ENCODE results near the gene NRIP3.

The NRIP3 gene

DNA sequence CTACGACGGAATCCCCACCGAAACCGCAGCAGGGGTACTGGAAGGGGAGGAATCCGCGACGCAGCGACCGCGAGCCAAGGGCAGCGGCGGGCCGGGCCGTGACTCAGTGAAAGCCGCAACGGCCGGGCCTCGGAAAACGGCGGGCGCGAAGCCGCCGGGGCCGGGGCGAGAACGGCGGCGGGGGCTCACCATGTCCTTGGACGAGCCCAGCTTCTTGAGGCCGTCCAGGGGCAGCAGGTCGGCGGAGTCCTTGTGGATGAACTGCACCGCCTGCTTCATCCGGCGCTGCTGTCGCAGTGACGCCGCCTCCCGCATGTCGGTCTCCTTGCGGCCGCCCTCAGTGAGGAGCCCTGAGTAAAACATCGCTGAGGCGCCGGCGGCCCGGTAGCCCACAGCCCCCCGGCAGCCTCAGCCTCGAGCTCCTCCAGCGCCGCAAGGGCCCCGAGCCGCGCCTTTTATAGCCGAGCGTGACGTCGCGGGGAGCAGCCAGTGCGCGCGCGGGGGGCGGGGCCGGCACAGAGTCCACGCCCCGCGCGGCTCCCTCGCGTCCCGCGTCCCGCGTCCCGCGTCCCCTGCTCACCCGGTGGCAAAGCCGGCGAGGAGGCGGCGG, at the start of gene NRIP3:
Gene NRIP3 (minus strand): TSS at position 429 of the 610 bp plus-strand sequence. CDS start 66 bp downstream, at position 363.
- DNase-seq, result peak; percentile 44

DNA sequence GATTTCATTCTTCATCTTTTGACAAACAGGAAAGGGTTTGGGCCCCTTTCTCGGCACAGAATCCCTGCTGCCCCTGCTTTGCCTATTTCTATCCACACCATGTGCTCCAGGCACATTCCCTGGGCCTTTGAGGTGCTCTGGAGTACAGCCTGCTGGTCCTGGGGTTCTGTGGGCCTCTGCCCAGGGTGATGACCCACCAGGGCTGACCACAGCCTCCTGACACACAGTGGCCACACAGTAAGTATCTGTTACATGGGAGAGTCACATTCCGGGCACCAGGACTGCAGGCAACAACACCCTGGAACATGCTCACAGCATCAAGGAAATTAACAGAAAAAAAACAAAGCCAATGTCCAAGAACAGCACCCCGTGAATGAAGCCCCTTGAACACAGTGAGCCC, 48.5 kb upstream of the NRIP3 start:
- no peak for DNase-seq

DNA sequence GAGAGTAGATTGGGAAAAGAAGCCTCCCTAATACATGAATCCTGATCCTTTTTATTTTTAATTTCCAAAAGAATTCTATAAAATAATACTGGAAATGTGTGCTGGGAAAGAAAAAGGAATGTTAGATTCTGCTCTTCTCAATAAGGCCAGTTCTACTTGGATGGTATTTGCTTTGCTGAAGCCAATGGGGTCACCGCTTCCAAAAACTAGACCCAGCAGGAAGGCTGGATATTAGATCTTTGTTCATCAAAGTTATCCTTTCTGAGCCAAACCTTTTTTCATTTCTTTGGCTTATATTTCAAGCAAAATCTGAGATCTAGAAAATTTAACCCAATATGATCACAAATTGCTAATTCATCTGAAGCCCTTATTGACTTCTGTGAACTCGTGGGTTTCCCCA, 46.2 kb upstream of the NRIP3 start:
- DNase-seq, result no peak

DNA sequence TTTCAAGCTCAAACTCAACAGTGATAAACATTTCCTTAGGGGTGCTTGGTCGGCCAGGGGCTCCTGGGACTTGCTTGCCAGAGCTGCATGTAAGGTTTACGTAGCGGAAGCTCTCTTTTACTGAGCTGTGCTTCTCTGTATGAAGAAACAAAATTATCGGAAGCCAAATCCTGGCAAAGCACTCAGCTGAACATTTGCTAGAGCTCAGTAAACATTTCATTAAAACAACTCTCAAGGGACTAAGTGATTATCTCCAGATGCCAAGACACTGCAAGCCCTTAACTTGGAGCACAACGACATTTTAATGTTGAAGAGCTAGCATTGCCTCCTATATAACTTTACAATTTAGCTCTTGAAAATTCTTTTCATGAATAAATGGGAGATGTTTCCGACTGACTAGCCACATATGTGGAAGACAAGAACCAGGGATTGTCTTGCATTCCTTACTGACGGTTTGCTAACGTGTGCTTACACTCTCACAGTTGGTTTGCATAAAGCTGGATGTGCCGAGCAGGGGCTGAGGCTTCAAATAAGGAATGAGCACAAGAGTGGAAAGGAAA, 44.2 kb upstream of the NRIP3 start:
- peak; percentile 85 for DNase-seq

DNA sequence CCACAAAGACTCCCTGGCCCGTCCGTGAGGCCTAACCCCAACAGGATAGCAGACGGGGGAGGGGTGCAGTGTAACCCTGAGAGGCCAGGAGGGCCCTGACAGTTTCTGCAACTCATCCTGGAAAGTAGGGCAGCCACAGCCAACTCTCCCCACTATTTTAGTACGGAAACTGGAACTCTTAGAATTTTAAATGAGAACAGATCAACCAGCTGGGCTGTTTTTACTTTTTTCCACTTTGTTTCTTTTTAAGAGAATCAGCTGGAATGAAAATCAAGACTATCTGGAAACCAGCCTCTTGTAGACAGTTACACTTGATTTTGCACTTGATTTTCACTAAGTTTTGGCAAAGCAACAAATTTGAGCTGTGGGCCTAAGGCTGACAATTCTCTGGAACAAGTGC, 42.7 kb upstream of the NRIP3 start:
- DNase-seq, result no peak

- DNase-seq, result no peak
These were observed 38.7 kb upstream of the NRIP3 start for GRCh38 chr11:9042488-9042887.

DNA sequence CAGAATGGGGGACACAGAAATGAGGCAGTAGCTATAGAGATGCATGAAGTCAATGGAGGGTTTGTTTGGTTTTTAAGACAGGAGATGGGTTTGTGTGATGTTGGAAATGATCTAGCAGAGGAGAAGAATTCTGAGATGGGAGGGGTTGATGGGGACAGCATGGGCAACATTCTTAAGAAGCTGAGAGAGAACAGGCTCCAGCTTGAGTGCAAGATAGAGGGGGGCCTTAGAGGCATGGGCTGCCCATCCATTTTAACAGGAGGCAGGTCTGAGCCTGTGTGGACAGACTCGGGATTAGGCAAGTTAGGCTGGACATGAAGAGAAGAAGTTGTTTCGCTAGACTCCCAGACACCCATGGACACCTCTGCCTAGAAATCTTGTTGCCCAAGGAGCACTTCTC, 37.9 kb upstream of the NRIP3 start:
- no peak for DNase-seq

GRCh38 chr11:9040410-9040809, 36.6 kb upstream of the NRIP3 start:
- DNase-seq, result no peak

DNA sequence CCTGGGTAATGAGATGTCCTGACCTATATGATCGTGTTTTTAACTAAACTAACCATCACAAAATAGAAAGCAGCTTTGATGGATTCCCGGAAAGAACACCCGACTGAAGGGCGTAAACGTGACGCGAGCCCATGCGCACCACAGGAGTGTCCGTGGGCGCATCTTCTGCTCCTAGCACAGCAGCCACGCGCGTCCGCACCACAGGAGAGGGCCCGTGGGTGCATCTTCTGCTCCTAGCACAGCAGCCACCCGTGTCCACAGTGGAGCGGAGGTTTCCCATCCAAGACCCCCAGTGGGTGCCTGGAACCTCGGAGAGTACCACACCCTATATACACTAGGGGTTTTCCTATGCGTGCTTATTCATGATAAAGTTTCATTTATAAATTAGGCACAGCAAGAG, 36.1 kb upstream of the NRIP3 start:
- DNase-seq, result no peak

DNA sequence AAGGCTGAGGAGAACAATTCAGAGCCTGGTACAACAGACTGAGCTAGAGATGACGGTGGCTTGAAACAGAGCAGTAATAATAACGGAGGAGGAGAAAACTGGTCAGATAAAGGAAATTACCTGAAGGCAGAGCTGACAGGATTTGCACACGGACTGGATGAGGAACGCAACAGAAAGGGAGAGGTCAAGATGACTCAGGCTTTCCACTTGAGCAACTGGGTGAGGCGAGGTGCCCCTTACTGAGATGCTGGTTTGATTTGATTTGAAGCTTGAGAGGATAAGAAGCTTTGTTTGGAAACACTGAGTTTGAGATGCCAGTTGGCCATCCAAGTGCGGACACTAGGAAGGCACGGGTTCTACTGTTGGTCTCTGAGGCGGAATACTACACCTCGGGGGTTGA, 35.4 kb upstream of the NRIP3 start:
- DNase-seq, result no peak

DNA sequence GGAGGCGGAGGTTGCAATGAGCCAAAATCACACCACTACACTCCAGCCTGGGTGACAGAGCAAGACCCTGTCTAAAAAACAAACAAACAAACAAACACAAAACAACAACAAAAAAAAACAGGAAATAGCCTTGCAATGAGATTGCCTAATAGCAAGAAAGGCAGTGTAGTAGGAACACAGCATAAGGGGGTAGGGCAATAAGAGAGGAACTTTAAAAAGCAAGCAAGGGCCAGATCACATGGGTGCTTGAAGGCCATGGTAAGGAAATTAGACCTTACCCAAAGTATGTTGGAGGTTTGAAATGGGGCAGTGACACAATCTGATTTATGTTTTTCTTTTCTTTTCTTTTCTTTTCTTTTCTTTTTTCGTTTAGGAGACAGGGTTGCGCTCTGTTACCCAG, 34.7 kb upstream of the NRIP3 start:
- no peak for DNase-seq

DNA sequence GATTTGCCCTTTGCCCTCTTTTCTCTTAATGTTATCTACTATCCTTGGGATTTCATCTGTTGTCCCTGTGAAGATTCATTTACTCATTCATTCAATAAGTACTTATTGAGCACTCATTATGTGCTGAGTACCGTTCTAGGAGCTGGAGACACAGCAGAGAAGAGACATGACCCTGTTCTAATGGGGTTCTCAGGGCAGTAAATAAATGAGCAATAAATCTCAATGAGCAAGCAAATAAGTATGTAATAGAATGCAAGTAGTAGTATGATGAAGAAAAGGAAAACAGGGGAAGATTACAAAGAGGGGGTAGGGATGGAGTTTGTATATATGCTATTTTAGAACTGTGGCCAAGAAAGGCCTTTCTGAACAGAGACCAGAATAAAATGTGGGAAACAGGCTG, 34.2 kb upstream of the NRIP3 start:
- no peak for DNase-seq

DNA sequence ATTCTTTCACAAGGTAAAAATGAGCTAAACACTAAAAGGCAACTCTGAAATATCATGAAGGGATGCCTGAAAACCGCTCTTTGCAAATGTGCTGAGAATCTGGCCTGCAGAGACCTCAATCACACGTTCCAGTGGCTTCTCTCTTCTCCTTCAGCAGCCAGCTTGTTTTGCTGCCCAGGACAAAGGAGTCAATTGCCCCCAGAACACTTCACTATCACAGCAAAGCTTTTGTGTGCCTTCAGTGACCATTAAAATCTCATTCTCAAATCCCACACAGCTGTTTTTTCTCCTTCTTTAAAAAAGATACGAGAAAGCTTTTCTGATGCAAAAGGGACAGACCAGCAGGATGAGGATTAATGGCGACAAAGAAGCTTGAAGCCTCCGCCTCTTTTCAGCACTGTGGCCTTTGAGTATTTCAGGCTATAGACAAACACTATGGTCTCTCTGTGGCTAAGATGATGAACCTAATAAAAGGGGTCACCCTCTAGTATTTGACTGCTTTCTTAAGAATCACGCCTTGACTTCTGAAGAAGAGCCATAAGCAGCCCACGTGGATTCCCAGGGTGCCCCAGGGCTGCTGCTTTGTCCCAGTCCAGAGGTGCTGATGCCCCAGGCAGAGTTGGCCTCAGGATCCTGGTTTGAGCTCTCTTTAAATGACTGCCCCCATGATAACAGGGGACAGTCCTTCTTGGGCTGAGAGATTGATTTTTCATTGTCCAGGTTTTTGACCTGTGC, 33.4 kb upstream of the NRIP3 start:
- no peak for DNase-seq

DNA sequence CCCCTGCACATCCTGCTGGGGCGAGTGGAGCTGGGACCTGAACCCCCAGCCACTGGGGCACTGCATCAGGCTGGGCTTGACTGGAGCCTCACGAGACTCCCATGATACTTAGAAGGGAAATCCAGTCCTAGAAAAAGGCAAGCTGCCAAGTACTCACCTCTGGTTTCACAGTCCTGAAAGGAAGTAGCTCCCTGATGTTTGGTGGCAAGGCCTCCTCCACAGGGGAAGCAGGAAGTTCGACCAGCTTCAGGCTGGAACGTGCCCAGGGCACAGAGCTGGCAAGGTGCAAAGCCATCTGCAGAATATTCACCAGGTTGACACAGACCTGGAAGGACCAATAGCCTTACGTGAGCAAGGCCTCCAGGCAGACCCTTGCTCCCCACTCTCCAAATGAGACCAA, 26.8 kb upstream of the NRIP3 start:
- no peak for DNase-seq

GRCh38 chr11:9029422-9029821, 25.6 kb upstream of the NRIP3 start:
- DNase-seq, result no peak

DNA sequence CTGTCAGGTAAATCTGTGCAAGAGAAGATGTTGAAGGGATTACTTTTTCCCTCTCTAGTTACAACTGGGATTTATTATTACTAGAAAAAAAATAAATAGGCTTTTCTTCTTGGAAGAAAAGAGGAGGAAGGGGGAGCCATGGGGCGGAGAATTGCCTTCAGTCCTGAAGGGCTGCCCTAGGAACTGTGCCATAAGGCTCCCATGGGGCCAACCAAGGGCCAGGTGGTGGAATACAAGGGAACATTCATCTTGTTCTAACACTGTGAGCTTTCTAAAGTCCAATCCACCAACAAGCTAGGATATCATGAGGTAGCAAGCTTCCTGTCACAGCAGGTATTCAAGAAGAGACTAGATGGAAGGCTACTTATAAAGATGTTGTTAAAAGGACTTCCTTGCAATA, 24.8 kb upstream of the NRIP3 start:
- no peak for DNase-seq

- peak; percentile 80 for DNase-seq
These were observed 21.5 kb upstream of the NRIP3 start for GRCh38 chr11:9025101-9025850.

- no peak for DNase-seq
These were observed 19.3 kb upstream of the NRIP3 start for GRCh38 chr11:9022961-9023680.

- DNase-seq, result no peak
These were observed 17.1 kb upstream of the NRIP3 start for GRCh38 chr11:9020916-9021315.

- DNase-seq, result no peak
These were observed 16.1 kb upstream of the NRIP3 start for GRCh38 chr11:9019861-9020260.

DNA sequence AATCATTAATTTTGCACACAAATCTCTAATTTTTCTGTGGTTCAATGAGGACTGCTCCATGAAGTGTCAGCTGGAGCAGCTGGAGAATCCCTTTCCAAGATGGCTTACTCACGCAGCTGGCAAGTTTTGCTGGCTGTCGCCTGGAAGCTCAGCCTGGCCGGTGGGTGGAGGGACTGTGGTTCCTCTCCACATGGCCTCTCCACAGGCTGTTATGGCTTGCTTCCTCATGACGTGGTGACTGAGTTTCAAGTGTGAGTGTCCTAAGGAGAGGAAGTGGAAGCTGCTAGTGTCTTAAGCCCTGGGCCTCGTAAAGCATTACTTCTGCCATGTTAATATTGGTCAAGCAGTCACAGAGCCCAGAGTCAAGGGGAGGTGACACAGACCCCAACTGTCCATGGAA, 14.0 kb upstream of the NRIP3 start:
- no peak for DNase-seq

- no peak for DNase-seq
These were observed 13.3 kb upstream of the NRIP3 start for GRCh38 chr11:9016916-9017642.

Data from NCI-H446 treated with DMSO at 0.1 percent for 48 hours (cell line).